ENCODE measurements around the gene INPP5D.
"Not testable (repeated sequence)": the region's sequence is repeated elsewhere in the genome, so short reads cannot be mapped to it uniquely, and the experiment has no call there.

The INPP5D gene

GRCh38 chr2:233051241-233052149, 8.6 kb upstream of the INPP5D start:
- DNase-seq (ENCODE audit: extremely low read depth in 1 of 2, low read depth in 1 of 2): no peak

DNA sequence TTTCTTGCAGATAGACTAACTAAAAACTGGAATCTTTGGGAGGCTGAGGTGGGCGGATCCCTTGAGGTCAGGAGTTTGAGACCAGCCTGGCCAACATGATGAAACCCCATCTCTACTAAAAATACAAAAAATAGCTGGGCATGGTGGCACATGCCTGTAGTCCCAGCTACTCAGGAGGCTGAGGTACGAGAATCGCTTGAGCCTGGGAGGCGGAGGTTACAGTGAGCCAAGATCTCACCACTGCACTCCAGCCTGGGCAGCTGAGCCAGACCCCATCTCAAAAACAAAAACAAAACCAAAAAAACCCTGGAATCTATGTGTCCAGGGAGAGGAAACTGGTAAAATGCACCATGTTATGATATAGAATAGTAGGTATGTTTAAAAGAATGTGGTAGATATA, 7.6 kb upstream of the INPP5D start:
- DNase-seq (ENCODE audit: extremely low read depth in 1 of 2, low read depth in 1 of 2): not testable (repeated sequence)

- DNase-seq (ENCODE audit: extremely low read depth in 1 of 2, low read depth in 1 of 2): peak; percentile 30 to 57
Observed at GRCh38 chr2:233053928-233054784, 6.0 kb upstream of the INPP5D start.

DNA sequence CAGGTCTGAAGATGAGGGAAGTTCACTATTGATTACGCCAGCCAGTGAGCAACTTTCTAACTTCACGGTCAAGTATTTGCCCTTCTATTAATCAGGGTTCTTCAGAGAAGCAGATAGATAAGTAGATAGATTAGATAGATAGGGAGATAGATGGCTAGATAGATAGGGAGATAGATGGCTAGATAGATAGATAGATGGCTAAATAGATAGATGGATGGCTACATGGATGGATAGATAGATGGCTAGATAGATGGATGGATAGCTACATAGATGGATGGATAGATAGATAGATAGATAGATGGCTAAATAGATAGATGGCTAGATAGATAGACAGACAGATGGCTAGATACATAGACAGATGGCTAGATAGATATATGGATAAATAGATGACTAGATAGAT, 4.8 kb upstream of the INPP5D start:
- DNase-seq (ENCODE audit: extremely low read depth in 1 of 2, low read depth in 1 of 2): no peak

DNA sequence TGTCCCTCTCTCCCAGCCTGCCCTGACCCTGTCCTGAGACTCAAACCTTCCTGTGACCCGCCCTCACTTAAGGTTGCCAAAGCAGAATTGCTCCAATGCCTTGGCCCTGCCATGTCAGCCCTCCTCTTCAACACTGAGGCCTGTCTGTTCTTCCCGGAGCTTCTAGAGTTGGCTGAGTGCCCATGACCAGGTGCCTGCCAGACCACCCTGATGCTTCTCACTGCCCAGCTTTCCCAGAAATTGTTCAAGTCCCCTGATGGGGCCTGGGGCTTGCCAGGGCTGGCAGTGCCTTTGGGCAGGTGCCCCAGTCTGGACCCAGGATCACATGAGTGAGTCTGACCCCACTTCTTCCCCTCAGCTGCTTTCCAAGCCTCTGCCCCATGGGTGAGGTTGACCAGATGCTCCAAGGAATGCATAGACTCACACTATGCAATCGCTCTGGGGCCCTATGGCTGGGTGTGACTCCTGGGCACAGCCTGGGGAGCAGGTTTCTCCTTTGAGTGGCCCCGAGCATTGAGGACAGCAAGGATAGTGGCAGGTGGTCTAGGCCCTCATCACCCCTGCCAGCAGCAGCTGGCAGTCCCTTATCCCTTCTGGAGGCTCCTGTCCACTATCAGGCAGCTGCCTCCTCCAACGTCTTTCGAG, 3.1 kb upstream of the INPP5D start:
- DNase-seq (ENCODE audit: extremely low read depth in 1 of 2, low read depth in 1 of 2): no peak

- no peak for DNase-seq (ENCODE audit: extremely low read depth in 1 of 2, low read depth in 1 of 2)
Observed at GRCh38 chr2:233058717-233059546, 1.2 kb upstream of the INPP5D start.

DNA sequence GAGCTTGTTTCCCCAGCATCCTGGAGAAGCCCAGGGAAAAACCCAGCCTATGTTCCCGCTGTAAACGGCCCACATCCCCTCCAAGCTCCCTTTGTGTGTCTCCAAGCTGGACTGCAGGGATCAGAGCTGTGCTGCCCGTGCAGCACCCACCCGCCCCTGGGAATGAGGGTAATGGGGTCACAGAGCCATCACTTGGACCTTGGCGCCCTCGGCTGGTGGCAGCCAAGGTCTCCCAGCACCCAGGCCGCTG, 670 bp upstream of the INPP5D start:
- no peak for DNase-seq (ENCODE audit: extremely low read depth in 1 of 2, low read depth in 1 of 2)

GRCh38 chr2:233060501-233060979, 398 bp downstream of the INPP5D start:
- no peak for DNase-seq (ENCODE audit: extremely low read depth in 1 of 2, low read depth in 1 of 2)

DNA sequence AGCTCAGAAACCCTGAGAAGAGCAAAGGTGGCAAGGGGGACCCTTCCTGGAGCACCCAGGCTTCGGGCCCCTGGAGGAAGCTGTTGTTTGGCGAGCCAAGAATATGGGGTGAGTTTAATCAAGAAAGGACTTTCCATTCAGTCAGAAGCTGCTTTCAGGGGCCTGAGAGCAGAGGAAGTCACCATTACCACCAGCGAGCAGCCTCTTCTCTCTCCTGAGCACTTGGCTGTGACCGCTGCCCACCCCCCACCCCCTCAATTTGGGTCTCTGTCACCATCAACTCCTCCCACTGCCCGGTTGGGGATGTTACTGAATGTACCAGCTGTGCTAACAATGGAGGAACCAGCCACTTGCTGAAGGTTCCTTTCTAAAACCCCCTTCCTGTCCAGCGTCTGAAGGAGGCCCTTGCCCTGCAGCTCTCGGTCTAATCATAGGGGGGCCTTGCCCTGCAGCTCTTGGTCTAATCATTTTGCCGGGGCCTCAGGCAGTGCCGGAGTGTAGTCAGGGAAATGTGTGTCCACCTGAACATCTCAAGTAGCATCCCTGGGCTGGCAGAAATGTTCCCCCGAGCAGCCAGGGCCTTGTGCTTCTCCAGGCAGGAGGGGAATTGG, 943 bp downstream of the INPP5D start:
- DNase-seq (ENCODE audit: extremely low read depth in 1 of 2, low read depth in 1 of 2): no peak

GRCh38 chr2:233061591-233062450, 1.7 kb downstream of the INPP5D start:
- DNase-seq (ENCODE audit: extremely low read depth in 1 of 2, low read depth in 1 of 2): no peak

- DNase-seq (ENCODE audit: extremely low read depth in 1 of 2, low read depth in 1 of 2): no peak
Observed at GRCh38 chr2:233062451-233062850, 2.3 kb downstream of the INPP5D start.

GRCh38 chr2:233062946-233063268, 2.8 kb downstream of the INPP5D start:
- no peak for DNase-seq (ENCODE audit: extremely low read depth in 1 of 2, low read depth in 1 of 2)

DNA sequence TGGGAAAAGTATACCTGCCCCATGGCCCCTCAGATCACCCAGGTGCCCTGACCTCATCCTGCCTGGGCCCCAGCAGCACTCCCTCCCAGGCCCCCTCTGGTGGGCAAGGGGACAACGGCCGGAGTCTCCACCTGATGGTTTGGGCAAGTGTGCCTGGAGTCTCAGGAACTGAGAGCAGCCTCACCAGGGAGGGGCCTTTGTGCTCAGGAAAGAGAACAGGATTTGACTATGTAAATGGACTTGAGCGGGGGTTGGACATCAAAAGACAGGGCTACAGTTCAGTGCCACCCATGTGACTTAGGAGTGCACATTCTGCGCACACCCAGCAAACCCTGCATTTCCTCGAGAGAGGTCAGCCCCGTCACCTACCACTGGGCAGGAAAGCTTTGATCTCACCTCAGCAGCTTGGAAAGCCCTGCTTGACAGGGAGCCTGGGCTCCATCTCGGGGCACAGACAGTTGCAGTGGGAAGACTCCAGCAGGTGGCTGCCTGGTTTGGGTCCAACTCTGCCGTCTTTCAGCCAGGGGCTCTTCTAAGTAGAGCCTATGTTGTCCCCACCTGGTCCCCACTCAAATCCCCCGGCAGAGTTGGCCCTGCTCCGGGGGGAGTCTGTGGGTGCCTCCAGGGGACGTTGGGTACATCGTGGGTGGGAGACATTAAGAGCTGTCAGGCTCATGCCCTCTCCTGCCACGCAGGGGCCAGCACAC, 3.3 kb downstream of the INPP5D start:
- no peak for DNase-seq (ENCODE audit: extremely low read depth in 1 of 2, low read depth in 1 of 2)

DNA sequence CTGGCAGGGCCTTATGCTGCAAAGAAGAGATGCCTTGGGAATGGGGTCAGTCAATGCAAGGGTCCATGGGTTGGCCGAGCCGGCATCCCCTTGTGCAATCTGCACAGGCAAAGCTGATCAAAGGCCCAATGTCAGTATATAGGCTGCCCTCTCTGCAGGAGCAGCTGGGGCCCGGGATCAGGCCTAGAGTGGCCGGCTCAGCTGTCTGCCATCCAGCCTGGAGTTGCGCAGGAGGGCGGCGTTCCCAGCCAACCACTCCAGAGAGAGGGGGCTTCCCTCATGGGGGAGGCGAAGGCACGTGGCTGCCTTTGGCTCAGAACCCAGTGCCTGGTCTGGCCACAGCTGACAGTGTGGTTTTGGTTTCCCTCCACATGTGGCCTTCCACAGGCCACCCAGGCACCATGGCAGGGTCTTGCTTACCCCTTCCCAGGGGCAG, 3.9 kb downstream of the INPP5D start:
- no peak for DNase-seq (ENCODE audit: extremely low read depth in 1 of 2, low read depth in 1 of 2)

DNA sequence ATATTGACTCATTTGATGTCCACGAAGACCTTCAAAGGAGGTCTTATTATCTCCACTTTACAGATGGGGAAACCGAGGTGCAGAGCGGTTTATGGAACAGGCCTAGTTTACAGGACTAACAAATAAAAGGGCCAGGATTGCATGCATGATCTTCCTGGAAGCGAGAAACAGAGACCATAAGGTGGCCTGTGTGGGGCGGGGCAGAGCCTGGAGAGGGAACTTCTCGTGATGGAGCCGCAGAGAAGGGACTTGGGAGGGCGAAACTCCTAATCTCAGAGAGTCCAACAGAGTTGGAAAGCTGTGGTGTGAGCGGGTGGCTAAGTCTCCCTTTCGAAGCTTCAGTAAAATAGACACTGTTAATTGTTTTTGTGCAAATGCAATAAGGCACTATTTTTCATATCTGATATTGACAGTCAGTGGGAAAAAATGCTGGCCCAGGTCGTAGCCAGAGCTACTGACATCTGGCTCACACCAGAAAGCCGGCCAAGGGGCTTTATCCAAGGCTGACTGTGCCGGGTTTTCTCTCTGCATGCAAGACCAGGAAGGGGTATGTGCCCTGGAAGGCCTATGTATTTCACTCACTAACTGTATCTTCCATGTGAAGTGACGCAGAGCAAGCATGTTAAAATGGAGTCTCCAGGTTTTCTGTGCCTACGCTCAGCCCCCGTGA, 4.5 kb downstream of the INPP5D start:
- DNase-seq (ENCODE audit: extremely low read depth in 1 of 2, low read depth in 1 of 2): no peak

DNA sequence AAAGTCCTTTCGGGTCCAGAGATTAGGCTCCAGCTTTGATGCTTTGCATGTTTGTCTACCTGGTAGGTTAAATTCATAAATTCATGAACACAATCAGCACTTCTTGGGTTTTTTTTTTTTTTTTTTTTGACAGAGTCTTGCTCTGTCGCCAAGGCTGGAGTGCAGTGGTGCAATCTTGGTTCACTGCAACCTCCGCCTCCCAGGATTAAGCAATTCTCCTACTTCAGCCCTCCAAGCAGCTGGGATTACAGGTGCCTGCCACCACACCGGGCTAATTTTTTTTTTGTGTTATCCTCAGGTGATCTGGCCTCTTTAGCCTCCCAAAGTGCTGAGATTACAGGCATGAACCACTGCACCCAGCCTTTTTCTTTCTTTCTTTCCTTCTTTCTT, 5.1 kb downstream of the INPP5D start:
- not testable (repeated sequence) for DNase-seq (ENCODE audit: extremely low read depth in 1 of 2, low read depth in 1 of 2)

- no peak for DNase-seq (ENCODE audit: extremely low read depth in 1 of 2, low read depth in 1 of 2)
Observed at GRCh38 chr2:233065954-233066470, 5.9 kb downstream of the INPP5D start.

Data from activated CD8-positive, alpha-beta memory T cell treated with anti-CD3 and anti-CD28 coated beads for 1 hour (primary cell).